Lung (tissue), 12 donors: ENCODE results near the gene PLB1. TPM values are rescaled to one million over a fixed set of nuclear protein-coding genes. Genes with fewer than 3 reads are reported as not detected.

ENCODE experiments used
- ATAC-seq: fragments of 200-7000 bp; cut with Tn5 transposase; one replicate; pipeline ENCODE4 v1.9.1; 2020; ENCODE audit warnings: moderate number of reproducible peaks; ENCODE audit not compliant: insufficient read depth, low FRiP score
- DNase-seq, 3 donors: peaks; one replicate each; pipeline ENCODE4 v3.0.0-alpha.2; 2013 to 2017
- H3K27ac ChIP-seq, 2 donors: one replicate each; pipeline ENCODE4 v1.5.1; 2013; ENCODE audit warnings: mild to moderate bottlenecking in 2 of 2, moderate library complexity in 2 of 2, control low read depth in 1 of 2, inconsistent platforms in 1 of 2, low read depth in 1 of 2, low read length in 1 of 2
- H3K27me3 ChIP-seq, 3 donors: one replicate each; pipeline ENCODE4 v1.5.1; 2013; ENCODE audit warnings: low read length in 2 of 3; ENCODE audit not compliant: control insufficient read depth in 3 of 3, insufficient read depth in 3 of 3
- H3K36me3 ChIP-seq, 4 donors: one replicate each; pipeline ENCODE4 v1.5.1; 2013; ENCODE audit warnings: low read length in 4 of 4, mild to moderate bottlenecking in 1 of 4, moderate library complexity in 1 of 4; ENCODE audit not compliant: control insufficient read depth in 4 of 4, insufficient read depth in 4 of 4
- H3K4me1 ChIP-seq, 5 donors: one replicate each; pipeline ENCODE4 v1.5.1; 2013; ENCODE audit warnings: low read length in 5 of 5, mild to moderate bottlenecking in 2 of 5, moderate library complexity in 1 of 5; ENCODE audit not compliant: control insufficient read depth in 5 of 5, insufficient read depth in 5 of 5
- H3K4me3 ChIP-seq: one replicate; pipeline ENCODE4 v1.5.1; 2013; ENCODE audit warnings: mild to moderate bottlenecking, control low read depth, moderate library complexity
- H3K9ac ChIP-seq, 2 donors: one replicate each; pipeline ENCODE4 v1.5.1; 2013; ENCODE audit warnings: low read length in 2 of 2, control low read depth in 1 of 2; ENCODE audit not compliant: insufficient read depth in 1 of 2
- H3K9me3 ChIP-seq, 4 donors: one replicate each; pipeline ENCODE4 v1.5.1; 2013; ENCODE audit warnings: low read length in 3 of 4, mild to moderate bottlenecking in 1 of 4, moderate library complexity in 1 of 4; ENCODE audit not compliant: control insufficient read depth in 4 of 4, insufficient read depth in 3 of 4
- WGBS, 2 donors: extraction: QIAGEN DNeasy Blood & Tissue Kit; methylation state at CpG; one replicate each; pipeline ENCODE4 v1.1.7; 2013; 5-methylcytosine and 5-hydroxymethylcytosine counted together
- polyA plus RNA-seq, 2 donors: library from polyadenylated mRNA; stranded (reverse); fragments of 200-250 nt; gene quantifications; one replicate each; pipeline ENCODE4 v1.2.1, GENCODE V29; 2013
- total RNA-seq, 2 donors: library from RNA; depleted of rRNA in 1 of 2; stranded (reverse); fragments of >200 nt in 1 of 2; gene quantifications; one replicate each; pipeline ENCODE4 v1.2.1, GENCODE V29; 2014 to 2021
- TF ChIP-seq, protein P1 (sequence below): IDR thresholded peaks from 2 replicates; pipeline ENCODE4 v1.5.1; 2012; ENCODE audit warnings: mild to moderate bottlenecking; ENCODE audit errors: control extremely low read depth, extremely low read depth
- donor health status: control.
- donor health status: control.
- donor health status: Bipolar disorder and iron deficiency.
- donor health status: healthy.
- donor health status: DM: yes; HTN: yes; CAD: no.

PLB1 gene
- total and polyA plus RNA-seq, 4 donors: 1.0 to 10.3 (median 6.7) TPM

DNA sequence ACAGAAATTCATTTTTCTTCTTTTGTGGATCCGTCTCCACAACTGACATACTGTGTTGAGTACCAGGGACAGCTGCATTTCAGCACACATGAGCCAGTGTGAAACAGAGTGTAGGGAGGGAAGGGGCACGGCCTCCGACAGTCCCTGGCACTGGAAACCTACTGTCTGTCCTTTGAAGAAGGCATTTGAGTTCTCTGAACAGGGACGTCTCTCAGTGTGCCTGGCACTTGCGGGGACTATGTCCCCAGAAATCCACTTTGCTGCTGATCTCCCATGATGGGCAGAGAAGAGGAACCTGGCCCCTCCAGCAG is 48.1 kb downstream of the PLB1 start:
- no peak for ATAC-seq
- no peaks in the 10 kb centered on the region for H3K27me3 ChIP-seq
- peaks cover 0 to 15% (median 6%) of the 10 kb centered on the region in 5 donors for H3K4me1 ChIP-seq
- TF ChIP-seq, protein P1, sequence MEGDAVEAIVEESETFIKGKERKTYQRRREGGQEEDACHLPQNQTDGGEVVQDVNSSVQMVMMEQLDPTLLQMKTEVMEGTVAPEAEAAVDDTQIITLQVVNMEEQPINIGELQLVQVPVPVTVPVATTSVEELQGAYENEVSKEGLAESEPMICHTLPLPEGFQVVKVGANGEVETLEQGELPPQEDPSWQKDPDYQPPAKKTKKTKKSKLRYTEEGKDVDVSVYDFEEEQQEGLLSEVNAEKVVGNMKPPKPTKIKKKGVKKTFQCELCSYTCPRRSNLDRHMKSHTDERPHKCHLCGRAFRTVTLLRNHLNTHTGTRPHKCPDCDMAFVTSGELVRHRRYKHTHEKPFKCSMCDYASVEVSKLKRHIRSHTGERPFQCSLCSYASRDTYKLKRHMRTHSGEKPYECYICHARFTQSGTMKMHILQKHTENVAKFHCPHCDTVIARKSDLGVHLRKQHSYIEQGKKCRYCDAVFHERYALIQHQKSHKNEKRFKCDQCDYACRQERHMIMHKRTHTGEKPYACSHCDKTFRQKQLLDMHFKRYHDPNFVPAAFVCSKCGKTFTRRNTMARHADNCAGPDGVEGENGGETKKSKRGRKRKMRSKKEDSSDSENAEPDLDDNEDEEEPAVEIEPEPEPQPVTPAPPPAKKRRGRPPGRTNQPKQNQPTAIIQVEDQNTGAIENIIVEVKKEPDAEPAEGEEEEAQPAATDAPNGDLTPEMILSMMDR: no peak
- no peak overlapping the region for H3K4me3 ChIP-seq
- no peaks in the 10 kb centered on the region for H3K36me3 ChIP-seq
- no peak overlapping the region for H3K9ac ChIP-seq
- WGBS, 2 donors: 90 to 91% methylated on average over 5 of the region's 5 CpGs
- H3K27ac ChIP-seq: no peak overlapping the region
- DNase-seq: no peak
- peaks cover 0 to 2% (median 0%) of the 10 kb centered on the region in 4 donors for H3K9me3 ChIP-seq

DNA sequence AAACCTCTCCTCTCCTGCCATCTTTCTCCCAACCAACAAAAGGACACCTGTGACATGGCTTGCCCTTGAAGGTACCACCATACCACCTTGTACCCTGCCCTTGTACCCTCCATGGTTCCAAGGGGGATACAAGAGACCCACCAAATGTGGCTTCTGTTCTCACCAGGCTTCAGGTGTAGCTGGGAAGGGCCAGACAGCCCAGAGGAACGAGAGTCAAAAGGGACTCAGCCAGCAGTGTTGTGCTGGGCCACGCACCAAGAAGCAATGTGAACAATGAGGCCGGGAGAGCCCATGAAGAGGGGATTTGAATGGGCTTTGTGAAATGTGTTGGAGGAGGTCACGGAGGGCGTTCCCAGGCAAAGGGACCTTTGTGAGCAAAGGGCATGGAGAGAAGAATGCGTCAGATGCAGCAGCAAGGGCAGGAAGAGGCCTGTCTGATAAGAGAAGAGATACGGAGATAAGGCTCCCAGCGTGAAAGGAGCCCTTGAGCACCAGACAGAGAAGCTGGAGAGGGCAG is 48.6 kb downstream of the PLB1 start:
- DNase-seq (no peak), ATAC-seq (no peak)
- Histone ChIP-seq H3K9me3 (peaks cover 0 to 2% (median 0%) of the 10 kb centered on the region in 4 donors), H3K36me3 (no peaks in the 10 kb centered on the region), H3K27me3 (no peaks in the 10 kb centered on the region), H3K27ac (no peak overlapping the region), H3K9ac (no peak overlapping the region), H3K4me1 (peaks cover 0 to 14% (median 6%) of the 10 kb centered on the region in 5 donors), H3K4me3 (no peak overlapping the region)
- TF ChIP-seq, protein P1: no peak
- 52 to 66% methylated on average over 8 of the region's 8 CpGs for WGBS, 2 donors

- no peak for ATAC-seq
- Histone ChIP-seq H3K9me3 (peaks cover 0 to 2% (median 0%) of the 10 kb centered on the region in 4 donors), H3K4me3 (no peak overlapping the region), H3K9ac (no peak overlapping the region), H3K27me3 (no peaks in the 10 kb centered on the region), H3K27ac (no peak overlapping the region), H3K36me3 (no peaks in the 10 kb centered on the region), H3K4me1 (peaks cover 0 to 11% (median 6%) of the 10 kb centered on the region in 5 donors)
- WGBS, 2 donors: 59 to 74% methylated on average over 18 of the region's 18 CpGs
- TF ChIP-seq, protein P1: no peak
- no peak for DNase-seq
Measured at GRCh38 chr2:28544922-28545589, 49.2 kb downstream of the PLB1 start.
